Activated T-cell treated with anti-CD3 and anti-CD28 coated beads for 48 hours (primary cell): ENCODE results near the gene POP5.
A peak's percentile ranks its signal among the peaks of the same experiment; 100 is the strongest.
"Not testable (repeated sequence)": the region's sequence is repeated elsewhere in the genome, so short reads cannot be mapped to it uniquely, and the experiment has no call there.

Experiments
- DNase-seq: peaks from one replicate; pipeline ENCODE4 v3.0.0-alpha.2; 2020; ENCODE audit warnings: low read depth

The POP5 gene

DNA sequence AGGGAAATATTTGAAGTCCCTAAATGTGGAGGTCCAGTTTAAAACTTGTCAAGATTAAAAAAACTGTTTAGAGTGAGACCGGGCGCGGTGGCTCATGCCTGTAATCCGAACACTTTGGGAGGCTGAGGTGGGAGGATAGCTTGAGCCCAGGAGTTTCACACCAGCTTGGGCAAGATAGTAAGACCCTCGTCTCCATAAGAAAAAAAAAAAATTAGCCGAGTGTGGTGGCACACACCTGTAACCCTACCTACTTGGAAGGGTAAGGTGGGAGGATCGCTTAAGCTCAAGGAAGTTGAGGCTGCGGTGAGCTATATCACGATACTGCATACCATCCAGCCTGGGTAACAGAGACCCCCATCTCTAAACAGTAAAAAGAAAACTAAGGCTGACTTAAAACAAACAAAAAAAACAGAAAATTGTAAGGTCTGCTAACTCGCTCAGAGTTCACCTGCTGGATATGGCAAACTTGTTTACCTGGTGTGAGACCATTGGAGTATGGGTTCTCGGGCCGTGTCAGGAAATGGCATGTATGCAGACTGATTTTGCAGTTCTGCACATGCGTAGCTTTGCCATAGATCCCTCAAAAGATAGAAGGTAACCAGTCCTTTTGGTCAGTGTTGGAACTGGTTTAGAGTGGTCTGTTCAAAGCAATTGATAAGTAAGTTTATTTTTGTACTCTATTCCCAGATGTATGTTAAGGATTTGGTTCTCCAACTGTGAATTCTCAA lies 45.0 kb downstream of the POP5 start:
- DNase-seq = no peak

DNA sequence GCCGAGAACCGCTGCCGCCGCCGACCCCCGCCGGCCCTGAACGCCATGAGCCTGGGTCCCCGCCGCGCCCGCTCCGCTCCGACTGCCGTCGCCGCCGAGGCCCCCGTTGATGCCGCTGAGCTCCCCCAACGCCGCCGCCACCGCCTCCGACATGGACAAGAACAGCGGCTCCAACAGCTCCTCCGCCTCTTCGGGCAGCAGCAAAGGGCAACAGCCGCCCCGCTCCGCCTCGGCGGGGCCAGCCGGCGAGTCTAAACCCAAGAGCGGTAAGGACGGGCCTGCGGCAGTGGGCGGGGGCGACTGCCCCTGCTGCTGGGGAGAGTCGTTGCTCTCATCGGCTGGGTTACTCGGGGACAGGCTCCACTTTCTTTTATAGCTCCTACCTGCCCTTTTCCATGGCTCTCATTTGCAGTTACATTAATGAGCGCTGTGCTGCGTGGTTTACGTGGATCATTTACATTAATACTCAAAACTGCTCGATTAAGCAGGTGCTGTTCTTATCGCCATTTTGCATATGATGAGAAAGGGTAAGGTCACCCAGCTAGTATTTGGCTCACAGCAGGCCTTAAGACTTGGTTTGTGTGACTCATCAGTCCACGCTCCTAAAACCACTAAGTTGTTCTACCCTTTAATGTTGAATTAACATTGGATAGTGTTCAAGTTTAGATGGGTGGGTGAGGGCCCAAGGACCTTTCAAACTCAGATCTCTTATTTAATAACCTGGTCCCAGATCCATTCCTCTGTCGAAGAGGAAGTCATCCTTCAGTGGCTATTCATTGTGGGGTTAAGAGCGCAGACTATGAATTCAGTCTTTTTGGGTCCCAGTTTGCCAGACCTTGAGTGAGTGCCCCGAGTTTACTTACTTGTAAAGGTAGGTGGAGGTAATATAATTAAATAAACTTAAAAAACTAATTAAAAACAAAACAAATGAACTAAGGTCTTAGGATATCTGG lies 46.2 kb downstream of the POP5 start:
- DNase-seq = peak; percentile 43

DNA sequence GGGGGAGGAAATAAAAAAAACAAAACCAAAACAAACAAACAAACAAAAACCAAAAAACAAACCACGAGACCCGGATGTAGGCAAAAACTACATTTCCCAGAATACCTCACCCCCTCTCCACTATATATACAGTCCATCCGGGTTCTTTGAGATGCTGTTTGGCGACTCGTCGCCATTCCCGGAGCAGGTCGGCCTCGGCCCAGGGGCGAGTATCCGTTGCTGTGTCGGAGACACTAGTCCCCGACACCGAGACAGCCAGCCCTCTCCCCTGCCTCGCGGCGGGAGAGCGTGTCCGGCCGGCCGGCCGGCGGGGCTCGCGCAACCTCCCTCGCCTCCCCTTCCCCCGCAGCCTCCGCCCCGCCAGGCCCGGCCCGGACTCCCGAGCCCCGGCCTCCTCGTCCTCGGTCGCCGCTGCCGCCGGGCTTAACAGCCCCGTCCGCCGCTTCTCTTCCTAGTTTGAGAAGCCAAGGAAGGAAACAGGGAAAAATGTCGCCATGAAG lies 46.9 kb downstream of the POP5 start, which contains the start of gene RNF10:
TSS of gene RNF10 (plus strand) at position 154 of the 500 bp plus-strand sequence. CDS start 456 bp downstream, outside the sequence.
- peak; percentile 47 for DNase-seq

DNA sequence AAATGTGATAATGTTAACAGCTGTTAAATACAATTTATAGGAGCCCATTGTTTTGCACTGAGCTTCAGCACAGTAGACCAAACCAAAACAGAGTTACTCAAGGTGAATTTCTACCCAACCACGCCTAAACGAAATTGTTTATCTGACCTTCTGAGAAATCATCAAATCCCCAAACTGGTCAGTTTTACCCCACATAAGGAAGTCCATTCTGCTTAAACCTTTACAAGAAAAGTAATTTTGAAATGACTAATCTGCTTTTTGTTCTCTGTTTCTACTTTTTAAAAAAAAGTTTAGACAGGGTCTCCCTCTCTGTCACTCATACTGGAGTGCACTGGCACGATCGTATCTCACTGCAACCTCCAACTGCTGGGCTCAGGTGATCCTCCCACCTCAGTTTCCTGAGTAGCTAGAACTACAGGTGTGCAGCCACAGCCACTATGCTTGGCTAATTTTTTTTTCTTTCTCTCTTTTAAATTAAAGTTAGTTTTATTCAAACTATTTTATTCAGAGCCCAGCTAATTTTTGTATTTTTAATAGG lies 48.4 kb downstream of the POP5 start:
- DNase-seq = no peak

DNA sequence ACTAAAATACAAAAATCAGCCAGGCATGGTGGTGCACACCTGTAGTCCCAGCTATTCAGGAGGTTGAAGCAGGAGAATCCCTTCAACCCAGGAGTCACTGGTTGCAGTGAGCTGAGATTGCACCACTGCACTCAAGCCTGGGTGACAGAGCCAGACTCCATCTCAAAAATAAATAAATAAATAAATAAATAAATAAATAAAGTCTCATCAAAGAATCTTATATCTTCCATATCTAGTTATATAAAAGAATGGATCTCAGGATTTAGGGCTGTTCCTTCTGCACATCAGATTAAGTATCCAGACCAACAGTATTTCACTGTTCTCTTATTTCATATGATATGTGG lies 50.8 kb downstream of the POP5 start:
- not testable (repeated sequence) for DNase-seq

DNA sequence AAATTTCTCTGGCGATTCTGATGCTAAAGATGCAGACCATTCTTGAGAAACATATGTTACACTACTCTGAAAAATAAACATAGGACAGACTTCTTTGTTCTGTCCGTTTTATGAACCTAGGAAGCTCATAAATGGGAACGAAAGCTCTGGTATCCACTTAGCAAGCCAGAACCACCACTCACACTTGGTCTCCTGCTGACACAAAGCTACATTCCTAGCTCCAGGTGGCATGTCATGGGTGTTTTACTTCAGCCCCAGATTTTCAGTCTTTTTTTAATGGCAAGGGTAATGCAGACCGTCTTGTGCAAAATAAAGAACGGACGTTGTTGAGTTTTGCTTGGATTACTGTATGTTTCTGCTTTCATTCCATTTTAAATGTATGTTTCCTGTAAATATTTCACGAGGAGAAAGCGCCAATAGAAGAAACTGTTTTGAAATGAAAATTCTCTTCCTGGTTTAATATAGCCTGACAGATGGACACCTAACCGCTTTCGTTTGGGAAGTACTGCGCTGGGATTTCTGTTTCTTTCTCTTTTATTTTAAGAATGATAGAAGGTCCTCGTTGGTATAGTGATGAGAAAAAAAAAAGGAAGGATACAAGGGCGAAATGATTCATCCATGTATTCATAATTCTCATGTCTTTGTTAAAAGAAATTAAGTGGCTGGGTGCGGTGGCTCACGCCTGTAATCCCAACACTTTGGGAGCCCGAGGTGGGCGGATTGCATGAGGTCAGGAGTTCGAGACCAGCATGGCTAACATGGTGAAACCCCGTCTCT lies 51.4 kb downstream of the POP5 start:
- no peak for DNase-seq

DNA sequence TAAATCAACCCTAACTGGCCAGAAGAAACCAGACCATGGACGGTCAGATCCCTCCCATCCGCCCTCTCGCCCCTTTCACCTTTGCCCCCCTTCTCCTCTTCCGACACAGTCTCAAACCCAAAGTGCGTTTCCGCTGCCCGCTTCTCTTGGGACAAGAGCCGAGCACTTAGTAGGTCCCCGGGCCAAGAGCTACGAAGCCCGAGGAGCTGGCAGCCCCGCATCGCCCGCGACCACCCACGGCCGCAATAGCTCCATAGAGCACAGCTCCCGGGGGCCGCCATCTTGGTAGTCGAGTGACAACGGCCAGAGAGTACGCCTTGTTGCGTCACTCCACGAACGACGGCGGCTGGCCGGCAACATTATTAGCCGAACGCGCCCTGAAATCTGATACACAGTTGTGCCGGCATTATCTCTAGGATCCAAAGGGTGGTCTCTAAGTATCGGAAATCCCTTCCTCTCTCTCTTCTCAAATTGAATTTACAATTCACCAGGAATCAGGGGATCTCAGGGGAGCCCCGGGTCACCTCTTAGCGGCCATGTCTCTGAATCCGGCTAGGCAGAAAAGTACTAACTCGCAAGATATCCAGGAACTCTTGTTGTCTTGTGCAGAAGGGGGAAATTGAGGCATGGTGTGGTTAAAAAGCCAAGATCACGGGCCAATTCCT lies 52.2 kb downstream of the POP5 start, which contains the start of gene COQ5:
TSS of gene COQ5 (minus strand) at position 298 of the 665 bp plus-strand sequence. CDS start at position 281, 17 bp downstream.
- DNase-seq = peak; percentile 79
